NCI-H128 (cell line): ENCODE results near the gene ECE1.

Experiments
- DNase-seq: peaks from one replicate; lab custom pipeline; 2025; ENCODE audit not compliant: unreplicated experiment; lab: John Stamatoyannopoulos, UW

ECE1 gene

GRCh38 chr1:21308847-21309652 lies 18.8 kb upstream of the ECE1 start:
- DNase-seq, result no peak

GRCh38 chr1:21308330-21308729 lies 18.1 kb upstream of the ECE1 start:
- DNase-seq, result no peak

GRCh38 chr1:21307663-21308305 lies 17.5 kb upstream of the ECE1 start:
- no peak for DNase-seq

GRCh38 chr1:21307210-21307609 lies 16.9 kb upstream of the ECE1 start:
- no peak for DNase-seq

GRCh38 chr1:21305900-21306189 lies 15.6 kb upstream of the ECE1 start:
- no peak for DNase-seq

GRCh38 chr1:21305155-21305899 lies 15.1 kb upstream of the ECE1 start:
- no peak for DNase-seq

GRCh38 chr1:21304488-21304887 lies 14.2 kb upstream of the ECE1 start:
- no peak for DNase-seq

GRCh38 chr1:21302747-21303715 lies 12.8 kb upstream of the ECE1 start:
- no peak for DNase-seq

- no peak for DNase-seq
These were observed 11.7 kb upstream of the ECE1 start for GRCh38 chr1:21301794-21302440.

- DNase-seq, result no peak
These were observed 10.5 kb upstream of the ECE1 start for GRCh38 chr1:21300774-21301173.

GRCh38 chr1:21299780-21300395 lies 9.6 kb upstream of the ECE1 start:
- no peak for DNase-seq

GRCh38 chr1:21298981-21299391 lies 8.7 kb upstream of the ECE1 start:
- no peak for DNase-seq

GRCh38 chr1:21297975-21298374 lies 7.7 kb upstream of the ECE1 start:
- DNase-seq, result no peak

GRCh38 chr1:21296509-21297354 lies 6.5 kb upstream of the ECE1 start:
- DNase-seq, result no peak

- DNase-seq, result no peak
These were observed 5.3 kb upstream of the ECE1 start for GRCh38 chr1:21295545-21295944.

GRCh38 chr1:21295002-21295401 lies 4.7 kb upstream of the ECE1 start:
- DNase-seq, result no peak

GRCh38 chr1:21294266-21294989 lies 4.2 kb upstream of the ECE1 start:
- no peak for DNase-seq

- no peak for DNase-seq
These were observed 3.4 kb upstream of the ECE1 start for GRCh38 chr1:21293537-21294265.
